HG03064 (cell line): ENCODE results near the gene PUSL1.
"Not testable (repeated sequence)": the region's sequence is repeated elsewhere in the genome, so short reads cannot be mapped to it uniquely, and the experiment has no call there.

Experiments
- ATAC-seq: cut with Tn5 transposase; IDR thresholded peaks from one replicate; pipeline ENCODE4 v1.9.1; 2021; ENCODE audit warnings: low read depth; ENCODE audit not compliant: unreplicated experiment

PUSL1 gene

GRCh38 chr1:1307261-1307922, 1.0 kb upstream of the PUSL1 start:
- no peak for ATAC-seq

- peak; percentile 5 for ATAC-seq
These were observed 406 bp downstream of the PUSL1 start for GRCh38 chr1:1308756-1309250.

GRCh38 chr1:1309251-1310108, 1.1 kb downstream of the PUSL1 start:
- no peak for ATAC-seq

- no peak for ATAC-seq
These were observed 1.6 kb downstream of the PUSL1 start for GRCh38 chr1:1310109-1310385.

GRCh38 chr1:1310476-1311053, 2.2 kb downstream of the PUSL1 start:
- no peak for ATAC-seq

- ATAC-seq = no peak
These were observed 3.0 kb downstream of the PUSL1 start for GRCh38 chr1:1311107-1312104.

GRCh38 chr1:1312450-1313314, 4.3 kb downstream of the PUSL1 start:
- no peak for ATAC-seq

- ATAC-seq = no peak
These were observed 5.3 kb downstream of the PUSL1 start for GRCh38 chr1:1313500-1314236.

- ATAC-seq = no peak
These were observed 5.8 kb downstream of the PUSL1 start for GRCh38 chr1:1314237-1314586.

- no peak for ATAC-seq
These were observed 6.4 kb downstream of the PUSL1 start for GRCh38 chr1:1314678-1315335.

GRCh38 chr1:1315435-1315954, 7.1 kb downstream of the PUSL1 start:
- no peak for ATAC-seq

GRCh38 chr1:1316199-1316598, 7.8 kb downstream of the PUSL1 start:
- ATAC-seq = not testable (repeated sequence)

GRCh38 chr1:1317420-1317819, 9.0 kb downstream of the PUSL1 start:
- ATAC-seq = no peak

GRCh38 chr1:1318131-1318652, 9.8 kb downstream of the PUSL1 start:
- ATAC-seq = no peak

- no peak for ATAC-seq
These were observed 10.6 kb downstream of the PUSL1 start for GRCh38 chr1:1318777-1319645.

GRCh38 chr1:1319646-1319941, 11.2 kb downstream of the PUSL1 start:
- ATAC-seq = no peak
